GM18907 (cell line): ENCODE results near the gene NDFIP1.

Experiments
- ATAC-seq: cut with Tn5 transposase; IDR thresholded peaks from one replicate; pipeline ENCODE4 v1.9.1; 2021; ENCODE audit warnings: mild to moderate bottlenecking, moderate library complexity; ENCODE audit not compliant: unreplicated experiment

Gene NDFIP1

GRCh38 chr5:142091012-142091411 is 17.6 kb upstream of the NDFIP1 start:
- no peak for ATAC-seq

GRCh38 chr5:142091922-142092321 is 16.7 kb upstream of the NDFIP1 start:
- ATAC-seq, result no peak

GRCh38 chr5:142095035-142095434 is 13.5 kb upstream of the NDFIP1 start:
- ATAC-seq, result no peak

- ATAC-seq, result no peak
Observed at GRCh38 chr5:142095651-142096330, 12.8 kb upstream of the NDFIP1 start.

- no peak for ATAC-seq
Observed at GRCh38 chr5:142096382-142096781, 12.2 kb upstream of the NDFIP1 start.

- no peak for ATAC-seq
Observed at GRCh38 chr5:142097681-142098080, 10.9 kb upstream of the NDFIP1 start.

GRCh38 chr5:142098275-142098674 is 10.3 kb upstream of the NDFIP1 start:
- no peak for ATAC-seq

- ATAC-seq, result no peak
Observed at GRCh38 chr5:142098931-142099330, 9.6 kb upstream of the NDFIP1 start.

GRCh38 chr5:142100307-142100706 is 8.3 kb upstream of the NDFIP1 start:
- no peak for ATAC-seq

GRCh38 chr5:142102980-142103740 is 5.4 kb upstream of the NDFIP1 start:
- ATAC-seq, result no peak

GRCh38 chr5:142104491-142104890 is 4.1 kb upstream of the NDFIP1 start:
- ATAC-seq, result no peak

GRCh38 chr5:142106061-142106460 is 2.5 kb upstream of the NDFIP1 start:
- no peak for ATAC-seq

- ATAC-seq, result no peak
Observed at GRCh38 chr5:142107036-142107735, 1.4 kb upstream of the NDFIP1 start.

- no peak for ATAC-seq
Observed at GRCh38 chr5:142107736-142108431, 695 bp upstream of the NDFIP1 start.

- no peak for ATAC-seq
Observed at GRCh38 chr5:142109331-142110045, 909 bp downstream of the NDFIP1 start.

- ATAC-seq, result no peak
Observed at GRCh38 chr5:142110046-142110531, 1.5 kb downstream of the NDFIP1 start.

- ATAC-seq, result no peak
Observed at GRCh38 chr5:142110988-142111687, 2.6 kb downstream of the NDFIP1 start.

- no peak for ATAC-seq
Observed at GRCh38 chr5:142114687-142115086, 6.1 kb downstream of the NDFIP1 start.

GRCh38 chr5:142115937-142116614 is 7.5 kb downstream of the NDFIP1 start:
- no peak for ATAC-seq
